Activated T-helper 17 cell treated with anti-CD3 and anti-CD28 coated beads, Interleukin-2, amount 50 U/mL, for 72 hours (primary cell): ENCODE measurements around the gene WEE2. TPM values are rescaled to one million over a fixed set of nuclear protein-coding genes. Genes with fewer than 3 reads are reported as not detected.
"Not testable (repeated sequence)": the region's sequence is repeated elsewhere in the genome, so short reads cannot be mapped to it uniquely, and the experiment has no call there.

Experiments
- ATAC-seq: fragments of 150-1000 bp; cut with Tn5 transposase; replicated peaks from 2 replicates; pipeline ENCODE4 v1.10.0; 2021; ENCODE audit warnings: mild to moderate bottlenecking, moderate library complexity
- H3K27ac Mint-ChIP-seq: one replicate; pipeline ENCODE4 v1.8.0; 2022; ENCODE audit warnings: mixed read lengths
- H3K27me3 Mint-ChIP-seq: one replicate; pipeline ENCODE4 v1.8.0; 2022; ENCODE audit warnings: mixed read lengths
- H3K36me3 Mint-ChIP-seq: one replicate; pipeline ENCODE4 v1.8.0; 2022; ENCODE audit warnings: low read depth, mild to moderate bottlenecking, mixed read lengths
- H3K4me1 Mint-ChIP-seq: one replicate; pipeline ENCODE4 v1.8.0; 2022; ENCODE audit warnings: mixed read lengths
- H3K4me3 Mint-ChIP-seq: one replicate; pipeline ENCODE4 v1.8.0; 2022; ENCODE audit warnings: mild to moderate bottlenecking, mixed read lengths
- H3K9me3 Mint-ChIP-seq: one replicate; pipeline ENCODE4 v1.8.0; 2022; ENCODE audit warnings: mixed read lengths
- total RNA-seq, 2 donors: library from RNA; stranded (reverse); gene quantifications; one replicate each; pipeline ENCODE4 v1.2.3, GENCODE V29; 2022

Gene WEE2
- total RNA-seq, 2 donors from 2014 or later, result 0.13 TPM; not detected in 1

GRCh38 chr7:141715018-141715417 is 6.9 kb downstream of the WEE2 start:
- no peaks in the 10 kb centered on the region for H3K9me3 Mint-ChIP-seq
- no peaks in the 10 kb centered on the region for H3K4me1 Mint-ChIP-seq
- H3K36me3 Mint-ChIP-seq, result no peaks in the 10 kb centered on the region
- no peak for ATAC-seq
- H3K4me3 Mint-ChIP-seq, result no peak overlapping the region
- no peak overlapping the region for H3K27ac Mint-ChIP-seq
- no peaks in the 10 kb centered on the region for H3K27me3 Mint-ChIP-seq

- Mint-ChIP-seq H3K9me3 (no peaks in the 10 kb centered on the region), H3K27me3 (no peaks in the 10 kb centered on the region), H3K27ac (no peak overlapping the region), H3K4me3 (no peak overlapping the region), H3K36me3 (no peaks in the 10 kb centered on the region), H3K4me1 (no peaks in the 10 kb centered on the region)
- ATAC-seq, result no peak
Observed at GRCh38 chr7:141715794-141716689, 7.9 kb downstream of the WEE2 start.

- no peak for ATAC-seq
- H3K4me3 Mint-ChIP-seq, result no peak overlapping the region
- H3K36me3 Mint-ChIP-seq, result no peaks in the 10 kb centered on the region
- no peak overlapping the region for H3K27ac Mint-ChIP-seq
- no peaks in the 10 kb centered on the region for H3K4me1 Mint-ChIP-seq
- no peaks in the 10 kb centered on the region for H3K27me3 Mint-ChIP-seq
- no peaks in the 10 kb centered on the region for H3K9me3 Mint-ChIP-seq
Observed at GRCh38 chr7:141717450-141717849, 9.3 kb downstream of the WEE2 start.

- Mint-ChIP-seq H3K4me3 (no peak overlapping the region), H3K4me1 (no peaks in the 10 kb centered on the region), H3K27me3 (no peaks in the 10 kb centered on the region), H3K36me3 (no peaks in the 10 kb centered on the region), H3K27ac (no peak overlapping the region), H3K9me3 (no peaks in the 10 kb centered on the region)
- ATAC-seq, result no peak
Observed at GRCh38 chr7:141722529-141722928, 14.4 kb downstream of the WEE2 start.

GRCh38 chr7:141729020-141729419 is 20.9 kb downstream of the WEE2 start:
- Mint-ChIP-seq H3K36me3 (no peaks in the 10 kb centered on the region), H3K9me3 (no peaks in the 10 kb centered on the region), H3K4me3 (no peak overlapping the region), H3K27me3 (no peaks in the 10 kb centered on the region), H3K27ac (no peak overlapping the region), H3K4me1 (no peaks in the 10 kb centered on the region)
- no peak for ATAC-seq

GRCh38 chr7:141731476-141732149 is 23.5 kb downstream of the WEE2 start:
- H3K9me3 Mint-ChIP-seq, result no peaks in the 10 kb centered on the region
- no peak for ATAC-seq
- no peaks in the 10 kb centered on the region for H3K27me3 Mint-ChIP-seq
- no peak overlapping the region for H3K27ac Mint-ChIP-seq
- no peaks in the 10 kb centered on the region for H3K36me3 Mint-ChIP-seq
- no peaks in the 10 kb centered on the region for H3K4me1 Mint-ChIP-seq
- no peak overlapping the region for H3K4me3 Mint-ChIP-seq

GRCh38 chr7:141737118-141737835 is 29.1 kb downstream of the WEE2 start:
- Mint-ChIP-seq H3K27me3 (no peaks in the 10 kb centered on the region), H3K27ac (peak overlapping the region; percentile 97), H3K4me3 (peak overlapping the region; percentile 96), H3K9me3 (no peaks in the 10 kb centered on the region), H3K36me3 (peaks cover 47% of the 10 kb centered on the region), H3K4me1 (peaks cover 22% of the 10 kb centered on the region)
- ATAC-seq, result no peak

- peak within 1 kb of the TSS; percentile 97 for H3K27ac Mint-ChIP-seq
- H3K36me3 Mint-ChIP-seq, result peaks cover 54% of the 10 kb centered on the region
Observed at GRCh38 chr7:141737836-141738591, 29.9 kb downstream of the WEE2 start, which contains the start of gene SSBP1. Gene SSBP1, plus strand, starts transcription at chr7:141738358. Its CDS starts 809 bp downstream, at chr7:141739167.

GRCh38 chr7:141738592-141739013 is 30.4 kb downstream of the WEE2 start:
- Mint-ChIP-seq H3K4me3 (peak overlapping the region; percentile 96), H3K27ac (peak overlapping the region; percentile 97), H3K4me1 (peaks cover 30% of the 10 kb centered on the region), H3K36me3 (peaks cover 60% of the 10 kb centered on the region), H3K9me3 (no peaks in the 10 kb centered on the region), H3K27me3 (no peaks in the 10 kb centered on the region)
- ATAC-seq, result no peak

More at GRCh38 chr7:141737836-141738591, 29.9 kb downstream of the WEE2 start, which contains the start of gene SSBP1:
- peak within 1 kb of the TSS; percentile 96 for H3K4me3 Mint-ChIP-seq
- peaks cover 26% of the 10 kb centered on the region for H3K4me1 Mint-ChIP-seq
- no peaks in the 10 kb centered on the region for H3K9me3 Mint-ChIP-seq
- ATAC-seq, result peak; percentile 88
- no peaks in the 10 kb centered on the region for H3K27me3 Mint-ChIP-seq

GRCh38 chr7:141739250-141739649 is 31.1 kb downstream of the WEE2 start:
- Mint-ChIP-seq H3K4me1 (peaks cover 33% of the 10 kb centered on the region), H3K27ac (peak overlapping the region; percentile 97), H3K4me3 (peak overlapping the region; percentile 96), H3K36me3 (peaks cover 66% of the 10 kb centered on the region), H3K27me3 (no peaks in the 10 kb centered on the region), H3K9me3 (no peaks in the 10 kb centered on the region)
- ATAC-seq, result no peak

GRCh38 chr7:141742229-141742628 is 34.1 kb downstream of the WEE2 start:
- peak overlapping the region; percentile 40 for H3K27ac Mint-ChIP-seq
- no peaks in the 10 kb centered on the region for H3K27me3 Mint-ChIP-seq
- peaks cover 96% of the 10 kb centered on the region for H3K36me3 Mint-ChIP-seq
- no peak for ATAC-seq
- no peak overlapping the region for H3K4me3 Mint-ChIP-seq
- no peaks in the 10 kb centered on the region for H3K9me3 Mint-ChIP-seq
- H3K4me1 Mint-ChIP-seq, result peaks cover 33% of the 10 kb centered on the region

- Mint-ChIP-seq H3K27ac (peak overlapping the region; percentile 32), H3K4me1 (peaks cover 28% of the 10 kb centered on the region)
Observed at GRCh38 chr7:141744131-141744530, 36.0 kb downstream of the WEE2 start.

GRCh38 chr7:141748396-141748795 is 40.2 kb downstream of the WEE2 start:
- Mint-ChIP-seq H3K27ac (no peak overlapping the region), H3K27me3 (no peaks in the 10 kb centered on the region), H3K4me1 (peaks cover 5% of the 10 kb centered on the region), H3K36me3 (peaks cover 99% of the 10 kb centered on the region), H3K4me3 (no peak overlapping the region), H3K9me3 (peaks cover 13% of the 10 kb centered on the region)
- ATAC-seq, result no peak

More at GRCh38 chr7:141744131-141744530, 36.0 kb downstream of the WEE2 start:
- Mint-ChIP-seq H3K4me3 (no peak overlapping the region), H3K27me3 (no peaks in the 10 kb centered on the region), H3K9me3 (no peaks in the 10 kb centered on the region), H3K36me3 (peaks cover 99% of the 10 kb centered on the region)
- ATAC-seq, result no peak

- peaks cover 13% of the 10 kb centered on the region for H3K9me3 Mint-ChIP-seq
- not testable (repeated sequence) for H3K27me3 Mint-ChIP-seq, ATAC-seq, H3K4me1 Mint-ChIP-seq, H3K27ac Mint-ChIP-seq, H3K4me3 Mint-ChIP-seq
- H3K36me3 Mint-ChIP-seq, result peaks cover 99% of the 10 kb centered on the region
Observed at GRCh38 chr7:141751904-141752303, 43.8 kb downstream of the WEE2 start.
